GM18951 (cell line): ENCODE data around the gene GRPEL2.

ENCODE experiments used
- POLR2A ChIP-seq: IDR thresholded peaks from 4 replicates; pipeline ENCODE4 v1.6.1; 2011; ENCODE audit warnings: mild to moderate bottlenecking; ENCODE audit not compliant: insufficient read length, insufficient read depth; ENCODE audit errors: extremely low read depth
- in situ Hi-C: fragments of 300-500 bp; cut with MboI; formaldehyde crosslinking; loops from one replicate; pipeline ENCODE4 v1.12.0; 2022; ENCODE audit warnings: low sequenced_read_pairs, mixed read lengths, inconsistent platforms; ENCODE audit not compliant: unreplicated experiment

The GRPEL2 gene

GRCh38 chr5:149326611-149327010 lies 18.7 kb upstream of the GRPEL2 start:
- in situ Hi-C loops = no loop called here

GRCh38 chr5:149328177-149328576 lies 17.1 kb upstream of the GRPEL2 start:
- in situ Hi-C loops = no loop called here
- no peak for TF ChIP-seq POLR2A

More at GRCh38 chr5:149326611-149327010, 18.7 kb upstream of the GRPEL2 start:
- TF ChIP-seq POLR2A = no peak

DNA sequence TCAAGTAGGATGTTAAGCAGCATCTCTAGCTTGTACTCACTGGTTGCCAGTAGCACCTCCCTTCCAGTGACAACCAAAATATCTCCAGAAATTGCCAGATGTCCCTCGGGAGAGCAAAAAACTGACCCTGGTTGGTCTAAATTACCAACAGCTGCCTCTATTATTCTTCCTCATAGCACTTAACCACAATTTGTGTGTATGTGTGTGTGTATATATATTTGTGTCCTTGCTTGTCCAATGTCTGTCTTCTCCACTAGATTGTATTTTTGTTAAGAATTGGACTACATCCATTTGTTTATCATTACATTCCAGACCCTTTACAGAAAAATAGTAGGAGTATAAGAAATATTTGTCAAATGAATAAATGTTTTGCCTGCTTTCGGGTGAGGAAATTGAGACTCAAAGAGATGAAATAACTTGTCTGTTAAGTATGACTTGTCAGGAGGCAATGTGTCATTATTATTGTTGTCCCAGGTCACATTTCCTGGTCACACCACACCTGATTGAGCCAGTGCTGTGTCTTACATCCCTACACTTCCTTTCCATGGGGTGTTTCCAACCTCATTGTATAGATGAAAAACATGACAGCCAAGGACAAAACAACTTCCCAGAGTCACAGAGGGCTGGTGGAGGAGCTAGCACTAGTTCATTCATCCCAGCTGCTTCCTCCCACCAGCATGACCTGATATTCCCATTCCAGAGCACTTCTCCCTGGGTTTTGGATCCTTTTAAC lies 11.4 kb upstream of the GRPEL2 start:
- TF ChIP-seq POLR2A = no peak
- in situ Hi-C loops = no loop called here

DNA sequence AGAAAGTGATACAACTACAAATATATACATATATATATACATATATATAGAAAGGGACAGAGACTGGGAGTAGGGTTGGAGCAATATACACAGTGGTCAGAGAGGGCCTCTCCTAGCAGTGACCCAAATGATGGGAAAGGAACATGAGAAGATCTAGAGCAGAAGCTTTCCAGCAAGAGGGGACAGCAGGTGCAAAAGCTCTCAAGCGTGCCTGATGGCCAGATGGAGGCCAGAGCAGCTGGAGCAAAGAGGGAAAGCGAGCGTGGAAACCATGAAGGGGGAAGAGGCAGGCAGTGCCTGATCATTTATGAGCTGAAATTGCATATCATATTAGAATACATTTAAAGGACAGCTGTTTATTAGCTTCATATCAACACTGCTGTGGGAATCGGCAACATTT lies 7.6 kb upstream of the GRPEL2 start:
- TF ChIP-seq POLR2A = no peak
- in situ Hi-C loops = no loop called here

DNA sequence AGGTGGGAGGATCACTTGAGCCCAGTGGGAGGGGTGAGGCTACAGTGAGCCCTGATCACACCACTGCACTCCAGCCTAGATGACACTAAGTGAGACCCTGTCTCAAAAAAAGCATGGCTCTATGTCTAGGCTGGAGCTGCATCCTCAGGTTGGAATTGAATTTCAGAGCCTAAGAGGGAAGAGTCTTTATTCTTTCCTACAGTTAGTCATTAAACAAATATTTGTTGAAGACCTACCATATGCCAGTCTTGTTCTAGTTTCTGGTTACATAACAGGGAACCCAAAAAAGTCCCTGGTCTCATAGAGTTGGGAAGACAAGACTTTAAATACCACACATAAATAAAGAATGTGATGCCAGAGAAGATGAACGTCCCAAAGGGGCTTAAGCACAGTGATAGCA lies 6.9 kb upstream of the GRPEL2 start:
- TF ChIP-seq POLR2A = no peak
- in situ Hi-C loops = no loop called here

DNA sequence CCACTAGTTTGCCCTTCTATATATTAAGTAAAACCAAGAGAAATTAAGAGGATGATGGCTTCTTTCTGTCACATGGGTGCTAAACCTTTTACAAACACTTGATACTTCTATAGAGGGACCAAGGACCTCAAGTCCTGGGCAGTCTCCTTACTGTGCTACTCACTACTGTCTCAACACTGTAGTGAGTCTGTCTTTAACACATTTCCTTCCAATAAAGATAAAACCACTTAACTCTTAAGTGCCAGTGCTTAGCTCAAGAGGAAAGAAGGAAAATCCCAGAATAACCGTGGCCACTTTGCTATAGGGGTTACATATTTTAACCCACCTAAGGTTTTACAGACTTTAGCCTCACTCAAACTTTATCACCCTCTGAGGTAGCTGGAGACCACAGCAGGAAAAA lies 4.4 kb upstream of the GRPEL2 start:
- TF ChIP-seq POLR2A = no peak
- in situ Hi-C loops = no loop called here

GRCh38 chr5:149341876-149342275 lies 3.4 kb upstream of the GRPEL2 start:
- in situ Hi-C loops = no loop called here
- no peak for TF ChIP-seq POLR2A

GRCh38 chr5:149344151-149344550 lies 1.1 kb upstream of the GRPEL2 start:
- TF ChIP-seq POLR2A = no peak
- in situ Hi-C loops = no loop called here

DNA sequence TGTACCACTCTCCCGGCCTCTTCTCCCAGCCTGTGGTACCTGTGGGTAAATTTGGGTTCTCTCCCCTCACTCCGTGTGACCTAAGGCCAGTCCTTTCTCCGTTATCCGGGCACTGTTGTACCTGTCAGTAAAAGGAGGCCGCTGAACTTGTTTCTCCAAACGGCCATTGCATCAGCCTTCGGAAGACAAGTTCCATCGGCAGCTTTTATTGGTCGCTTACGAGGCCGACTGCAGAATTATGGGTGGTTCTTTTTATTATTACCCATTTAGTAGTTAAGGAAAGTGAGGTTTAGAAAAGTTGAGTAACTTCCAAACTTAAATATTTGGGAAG lies 558 bp downstream of the GRPEL2 start:
- TF ChIP-seq POLR2A = no peak
- in situ Hi-C loops = no loop called here

DNA sequence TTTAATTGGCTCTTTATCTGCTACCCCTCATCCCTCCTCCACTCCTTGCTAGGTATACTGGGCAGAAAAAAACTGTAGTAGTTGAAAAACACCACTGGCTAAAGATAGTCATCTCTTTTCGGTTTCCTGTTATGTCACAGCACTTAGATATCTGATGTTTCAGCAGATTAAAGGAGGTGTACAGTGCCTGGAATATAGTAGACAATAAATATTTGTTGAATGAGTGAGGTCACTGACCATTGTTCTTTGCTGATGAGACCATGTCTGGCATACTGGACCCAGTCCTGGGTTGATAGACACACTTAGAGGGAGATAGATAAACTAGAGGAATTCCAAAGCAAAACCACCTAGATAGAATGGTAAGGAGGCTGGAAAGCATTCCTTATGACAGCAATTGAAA lies 3.2 kb downstream of the GRPEL2 start:
- in situ Hi-C loops = no loop called here
- no peak for TF ChIP-seq POLR2A

DNA sequence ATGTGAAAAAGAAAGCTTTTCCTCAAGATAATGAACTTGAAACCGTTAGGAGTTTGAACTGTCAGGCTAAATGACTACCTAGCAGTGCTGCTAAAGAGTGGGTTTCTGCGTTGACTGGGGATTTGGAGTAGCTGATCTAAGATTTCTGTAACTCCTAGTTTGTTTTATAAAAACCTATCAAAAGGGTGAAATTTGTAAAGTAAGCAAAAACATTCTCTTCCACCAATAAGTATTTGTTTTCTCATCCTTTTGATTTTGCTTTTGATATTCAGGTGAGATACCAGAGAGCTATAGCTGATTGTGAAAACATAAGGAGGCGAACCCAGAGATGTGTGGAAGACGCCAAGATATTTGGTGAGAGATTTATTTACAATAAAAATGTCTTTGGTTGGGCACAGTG lies 4.1 kb downstream of the GRPEL2 start:
- in situ Hi-C loops = no loop called here
- TF ChIP-seq POLR2A = no peak

GRCh38 chr5:149352169-149352568 lies 6.9 kb downstream of the GRPEL2 start:
- in situ Hi-C loops = loop anchor here (25.0 kb wide), 1 partner anchor 210 kb away; the partner anchor contains the start of gene CSNK1A1
- TF ChIP-seq POLR2A = no peak

- in situ Hi-C loops = loop anchor here (25.0 kb wide), 1 partner anchor 208 kb away; the partner anchor contains the start of gene CSNK1A1
- TF ChIP-seq POLR2A = no peak
Observed at GRCh38 chr5:149353911-149354310, 8.6 kb downstream of the GRPEL2 start.

DNA sequence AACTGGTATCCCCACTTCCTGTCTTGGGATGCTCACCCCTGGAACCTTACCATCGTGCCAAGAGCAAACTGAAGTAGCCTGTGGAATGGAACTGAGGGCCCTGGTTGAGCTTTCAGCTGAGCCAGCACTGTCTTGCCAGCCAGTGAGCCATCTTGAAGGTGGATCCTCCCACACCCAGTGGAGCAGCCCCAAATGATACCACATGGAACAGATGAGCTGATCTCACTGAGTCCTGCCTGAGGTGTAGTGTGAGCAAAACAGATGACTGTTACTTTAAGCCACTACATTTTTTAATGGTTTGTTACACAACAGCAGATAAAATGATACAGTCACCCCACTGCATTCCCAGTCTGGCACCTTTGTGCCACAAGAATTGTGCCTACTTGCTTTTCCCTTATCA lies 10.4 kb downstream of the GRPEL2 start:
- no peak for TF ChIP-seq POLR2A
- in situ Hi-C loops = loop anchor here (25.0 kb wide), 1 partner anchor 207 kb away; the partner anchor contains the start of gene CSNK1A1
